ENCODE data around the gene RGS16. TPM values are rescaled to one million over a fixed set of nuclear protein-coding genes. Genes with fewer than 3 reads are reported as not detected.
A peak's percentile ranks its signal among the peaks of the same experiment; 100 is the strongest.

The RGS16 gene, protein sequence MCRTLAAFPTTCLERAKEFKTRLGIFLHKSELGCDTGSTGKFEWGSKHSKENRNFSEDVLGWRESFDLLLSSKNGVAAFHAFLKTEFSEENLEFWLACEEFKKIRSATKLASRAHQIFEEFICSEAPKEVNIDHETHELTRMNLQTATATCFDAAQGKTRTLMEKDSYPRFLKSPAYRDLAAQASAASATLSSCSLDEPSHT
- total RNA-seq (2021; ENCODE audit: unreplicated experiment) (0.23 TPM), Bru-seq, nascent RNA (percentile 41 among the genes with signal in this experiment), BruChase-seq, experiment 1, labeled RNA remaining after a 2-hour chase (percentile 36 among the genes with signal in this experiment), BruChase-seq, experiment 2, labeled RNA remaining after a 6-hour chase (percentile 39 among the genes with signal in this experiment)
- 0.42 TPM for polyA plus RNA-seq (2012; ENCODE audit: insufficient read length)
- long read RNA-seq, result 0 reads

DNA sequence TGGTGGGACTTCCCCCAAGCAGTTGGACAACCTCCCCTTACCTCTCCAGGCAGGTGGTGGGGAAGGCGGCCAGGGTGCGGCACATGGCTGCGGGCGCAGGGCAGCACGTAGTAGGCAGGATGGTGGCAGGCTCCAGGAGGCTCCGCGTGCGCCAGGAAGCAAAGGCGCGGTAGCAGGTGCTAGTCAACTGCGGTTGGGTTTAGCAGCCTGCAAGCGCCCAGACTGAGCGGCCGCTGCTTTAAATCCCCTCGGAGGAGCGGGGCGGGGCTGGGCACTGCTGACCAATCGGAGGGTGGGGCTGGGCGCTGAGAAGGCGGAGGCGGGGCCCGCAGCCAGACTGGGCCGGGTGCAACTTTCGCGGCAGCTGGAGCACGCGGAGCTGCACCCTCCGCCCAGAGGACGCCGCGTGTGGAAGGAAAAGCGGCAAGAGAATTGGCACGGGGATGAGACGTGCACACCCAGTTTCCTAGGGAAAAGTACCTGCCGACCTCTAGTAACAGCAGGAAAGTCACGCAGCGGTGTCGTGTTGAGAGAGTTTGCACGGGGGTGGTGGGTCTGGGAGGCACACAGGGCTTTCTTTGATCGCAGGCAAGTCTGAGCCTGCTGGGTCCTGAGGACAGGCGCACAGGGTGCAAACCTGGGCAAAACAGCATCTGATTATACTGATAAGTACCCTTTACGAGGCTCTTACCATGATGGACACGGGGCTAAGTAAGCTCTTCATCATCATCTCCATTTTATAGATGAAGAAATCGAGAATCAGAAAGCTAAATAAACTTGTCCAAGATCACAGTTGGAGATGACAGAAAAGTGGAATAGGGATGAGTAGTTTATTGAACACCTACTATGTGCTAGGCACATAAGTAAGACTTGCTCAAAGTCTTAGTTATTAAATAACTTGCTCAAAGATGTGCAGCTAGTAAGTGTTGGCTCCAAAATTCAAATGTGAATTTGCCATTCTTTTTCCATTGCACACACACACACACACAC lies at the start of gene RGS16:
Gene RGS16, minus strand, starts transcription at position 215 of the 990 bp plus-strand sequence. Its CDS starts 130 bp downstream, at position 85.
- Histone ChIP-seq H3K4me3 (ENCODE audit: low read depth in 2 of 2, low read length in 2 of 2) (peak within 1 kb of the TSS; percentile 35 to 43), H3K9me3 (ENCODE audit: control insufficient read depth, insufficient read depth, low read depth, low read length) (no peaks in the 10 kb centered on the region), H3K4me1 (ENCODE audit: control insufficient read depth, insufficient read depth, low read length) (no peaks in the 10 kb centered on the region), H3K27ac (ENCODE audit: low read length) (no peak within 1 kb of the TSS), H3K36me3 (ENCODE audit: control insufficient read depth, insufficient read depth, low read length) (no peaks in the 10 kb centered on the region; the same call in 1 of the 2 replicates), H3K27me3 (ENCODE audit: control insufficient read depth, insufficient read depth, low read length) (peaks cover 7% of the 10 kb centered on the region)
- TF ChIP-seq, protein P1, sequence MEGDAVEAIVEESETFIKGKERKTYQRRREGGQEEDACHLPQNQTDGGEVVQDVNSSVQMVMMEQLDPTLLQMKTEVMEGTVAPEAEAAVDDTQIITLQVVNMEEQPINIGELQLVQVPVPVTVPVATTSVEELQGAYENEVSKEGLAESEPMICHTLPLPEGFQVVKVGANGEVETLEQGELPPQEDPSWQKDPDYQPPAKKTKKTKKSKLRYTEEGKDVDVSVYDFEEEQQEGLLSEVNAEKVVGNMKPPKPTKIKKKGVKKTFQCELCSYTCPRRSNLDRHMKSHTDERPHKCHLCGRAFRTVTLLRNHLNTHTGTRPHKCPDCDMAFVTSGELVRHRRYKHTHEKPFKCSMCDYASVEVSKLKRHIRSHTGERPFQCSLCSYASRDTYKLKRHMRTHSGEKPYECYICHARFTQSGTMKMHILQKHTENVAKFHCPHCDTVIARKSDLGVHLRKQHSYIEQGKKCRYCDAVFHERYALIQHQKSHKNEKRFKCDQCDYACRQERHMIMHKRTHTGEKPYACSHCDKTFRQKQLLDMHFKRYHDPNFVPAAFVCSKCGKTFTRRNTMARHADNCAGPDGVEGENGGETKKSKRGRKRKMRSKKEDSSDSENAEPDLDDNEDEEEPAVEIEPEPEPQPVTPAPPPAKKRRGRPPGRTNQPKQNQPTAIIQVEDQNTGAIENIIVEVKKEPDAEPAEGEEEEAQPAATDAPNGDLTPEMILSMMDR (IDR thresholded peaks at IDR 0.05), result no peak
- TF ChIP-seq TCF7L2 (IDR thresholded peaks at IDR 0.05; ENCODE audit: low read depth, low read length), result no peak
- TF ChIP-seq, protein P2, sequence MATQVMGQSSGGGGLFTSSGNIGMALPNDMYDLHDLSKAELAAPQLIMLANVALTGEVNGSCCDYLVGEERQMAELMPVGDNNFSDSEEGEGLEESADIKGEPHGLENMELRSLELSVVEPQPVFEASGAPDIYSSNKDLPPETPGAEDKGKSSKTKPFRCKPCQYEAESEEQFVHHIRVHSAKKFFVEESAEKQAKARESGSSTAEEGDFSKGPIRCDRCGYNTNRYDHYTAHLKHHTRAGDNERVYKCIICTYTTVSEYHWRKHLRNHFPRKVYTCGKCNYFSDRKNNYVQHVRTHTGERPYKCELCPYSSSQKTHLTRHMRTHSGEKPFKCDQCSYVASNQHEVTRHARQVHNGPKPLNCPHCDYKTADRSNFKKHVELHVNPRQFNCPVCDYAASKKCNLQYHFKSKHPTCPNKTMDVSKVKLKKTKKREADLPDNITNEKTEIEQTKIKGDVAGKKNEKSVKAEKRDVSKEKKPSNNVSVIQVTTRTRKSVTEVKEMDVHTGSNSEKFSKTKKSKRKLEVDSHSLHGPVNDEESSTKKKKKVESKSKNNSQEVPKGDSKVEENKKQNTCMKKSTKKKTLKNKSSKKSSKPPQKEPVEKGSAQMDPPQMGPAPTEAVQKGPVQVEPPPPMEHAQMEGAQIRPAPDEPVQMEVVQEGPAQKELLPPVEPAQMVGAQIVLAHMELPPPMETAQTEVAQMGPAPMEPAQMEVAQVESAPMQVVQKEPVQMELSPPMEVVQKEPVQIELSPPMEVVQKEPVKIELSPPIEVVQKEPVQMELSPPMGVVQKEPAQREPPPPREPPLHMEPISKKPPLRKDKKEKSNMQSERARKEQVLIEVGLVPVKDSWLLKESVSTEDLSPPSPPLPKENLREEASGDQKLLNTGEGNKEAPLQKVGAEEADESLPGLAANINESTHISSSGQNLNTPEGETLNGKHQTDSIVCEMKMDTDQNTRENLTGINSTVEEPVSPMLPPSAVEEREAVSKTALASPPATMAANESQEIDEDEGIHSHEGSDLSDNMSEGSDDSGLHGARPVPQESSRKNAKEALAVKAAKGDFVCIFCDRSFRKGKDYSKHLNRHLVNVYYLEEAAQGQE (IDR thresholded peaks at IDR 0.05; ENCODE audit: insufficient read depth in 1 of 2, low read depth in 2 of 2, low read length in 1 of 2), result no peak
- no peak for TF ChIP-seq POLR2AphosphoS5 (IDR thresholded peaks at IDR 0.05; ENCODE audit: low read depth, low read length)
- TF ChIP-seq SIN3A (IDR thresholded peaks at IDR 0.05; ENCODE audit: borderline replicate concordance, insufficient read depth, low read depth, low read length), result no peak
- in situ Hi-C loops (cut with HindIII; ENCODE audit: low pct_unique_long_range_greater_than_20kb, low sequenced_read_pairs) (no loop called here), intact Hi-C loops (cut with micrococcal nuclease; ENCODE audit: unreplicated experiment) (no loop called here)
- ChIA-PET POLR2A (no interaction called here), CTCF (no interaction called here)
- no TSS peak for BruUV-seq (replicated peaks)
- DNase-seq (ENCODE audit: low read depth, low spot score) (no peak), ATAC-seq (peak; percentile 96)

DNA sequence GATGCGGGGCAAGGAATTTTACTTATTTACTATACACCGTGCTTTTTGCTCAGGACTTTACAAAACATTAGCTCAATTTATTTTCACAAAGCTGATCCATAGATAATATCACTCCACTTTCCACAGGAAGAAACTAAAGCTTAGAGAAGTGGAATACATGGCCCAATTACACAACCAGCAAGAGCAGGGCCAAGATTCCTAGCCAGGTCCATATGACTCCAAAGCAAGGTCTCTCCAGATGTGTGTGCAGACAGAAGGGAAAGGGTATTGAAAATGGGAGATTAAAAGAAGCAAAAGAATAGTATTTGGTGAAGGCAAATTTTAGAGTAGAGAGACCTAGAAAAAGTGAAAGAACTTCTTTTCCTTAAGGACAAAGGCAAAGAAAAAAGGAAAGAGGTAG lies 49.8 kb upstream of the RGS16 start:
- H3K27ac ChIP-seq (ENCODE audit: low read length), result no peak overlapping the region
- ATAC-seq (no peak), DNase-seq (ENCODE audit: low read depth, low spot score) (no peak)
- no peaks in the 10 kb centered on the region for H3K36me3 ChIP-seq (ENCODE audit: control insufficient read depth, insufficient read depth, low read length)
- peaks cover 4% of the 10 kb centered on the region; the same call in 1 of the 2 replicates for H3K27me3 ChIP-seq (ENCODE audit: control insufficient read depth, insufficient read depth, low read length)
- CTCF ChIA-PET, result no interaction called here
- POLR2A ChIA-PET, result interaction anchor here (0.7 kb wide), 1 partner anchor 17 kb away, joined by 3 read pairs; no protein-coding TSS in a partner anchor
- in situ Hi-C loops (cut with HindIII; ENCODE audit: low pct_unique_long_range_greater_than_20kb, low sequenced_read_pairs), result no loop called here
- no peak overlapping the region for H3K4me3 ChIP-seq (ENCODE audit: low read depth in 2 of 2, low read length in 2 of 2)
- intact Hi-C loops (cut with micrococcal nuclease; ENCODE audit: unreplicated experiment), result no loop called here
- TF ChIP-seq TCF7L2 (IDR thresholded peaks at IDR 0.05; ENCODE audit: low read depth, low read length) (no peak), POLR2AphosphoS5 (IDR thresholded peaks at IDR 0.05; ENCODE audit: low read depth, low read length) (no peak), SIN3A (IDR thresholded peaks at IDR 0.05; ENCODE audit: borderline replicate concordance, insufficient read depth, low read depth, low read length) (no peak)
- TF ChIP-seq, protein P2 (IDR thresholded peaks at IDR 0.05; ENCODE audit: insufficient read depth in 1 of 2, low read depth in 2 of 2, low read length in 1 of 2), result no peak
- TF ChIP-seq, protein P1 (IDR thresholded peaks at IDR 0.05), result no peak
- no peaks in the 10 kb centered on the region for H3K4me1 ChIP-seq (ENCODE audit: control insufficient read depth, insufficient read depth, low read length)
- no peaks in the 10 kb centered on the region for H3K9me3 ChIP-seq (ENCODE audit: control insufficient read depth, insufficient read depth, low read depth, low read length)
- BruUV-seq (replicated peaks), result no TSS peak
